PC-3 (cell line): ENCODE measurements around the gene DNAJC5. TPM values are rescaled to one million over a fixed set of nuclear protein-coding genes. Genes with fewer than 3 reads are reported as not detected.
A peak's percentile ranks its signal among the peaks of the same experiment; 100 is the strongest.

Experiments used
- ATAC-seq: fragments of 200-7000 bp; cut with Tn5 transposase; 2 replicates; pipeline ENCODE4 v1.9.1; 2020; ENCODE audit warnings: mild to moderate bottlenecking, moderate library complexity
- Bru-seq: library from RNA; stranded (reverse); fragments of 400-500 nt; gene quantifications from one replicate; lab custom pipeline; 2021; lab: Mats Ljungman, UMichigan
- BruChase-seq, 2 experiments: library from RNA; stranded (reverse); fragments of 400-500 nt; gene quantifications; one replicate each; lab custom pipeline; 2021; lab: Mats Ljungman, UMichigan
- BruUV-seq: library from RNA; stranded (reverse); fragments of 400-500 nt; replicated peaks from 2 replicates; lab custom pipeline; 2021; lab: Mats Ljungman, UMichigan
- CTCF ChIA-PET: fragments of 300-600 bp; sonication (Branson Sonifier 250); formaldehyde crosslinking; loops from one replicate; lab custom pipeline; 2022; ENCODE audit warnings: antibody characterized with exemption; lab: Charles Lee
- POLR2A ChIA-PET: fragments of 300-600 bp; sonication (Branson Sonifier 250); formaldehyde crosslinking; loops from one replicate; lab custom pipeline; 2022; ENCODE audit warnings: antibody characterized with exemption; ENCODE audit not compliant: unreplicated experiment; lab: Charles Lee
- DNase-seq: peaks from one replicate; pipeline ENCODE4 v3.0.0-alpha.2; 2015
- H2AFZ ChIP-seq: fragments of 300-600 bp; sonication (generic); 2 replicates; pipeline ENCODE4 v1.6.0; 2016; ENCODE audit warnings: antibody characterized with exemption, low read length
- H3F3A ChIP-seq: fragments of 300-600 bp; sonication (generic); one replicate; pipeline ENCODE4 v1.6.0; 2017; ENCODE audit warnings: antibody characterized with exemption, low read length, control low read depth, mild to moderate bottlenecking; ENCODE audit not compliant: unreplicated experiment
- H3K27ac ChIP-seq: fragments of 300-600 bp; sonication (generic); 2 replicates; pipeline ENCODE4 v1.5.1; 2016; ENCODE audit warnings: mild to moderate bottlenecking, low read length
- H3K27me3 ChIP-seq: fragments of 300-600 bp; sonication (generic); 2 replicates; pipeline ENCODE4 v1.6.1; 2016; ENCODE audit warnings: low read length, mixed read lengths
- H3K36me3 ChIP-seq: fragments of 300-600 bp; sonication (generic); 2 replicates; pipeline ENCODE4 v1.6.1; 2016; ENCODE audit warnings: low read depth, mixed run types, low read length, mixed read lengths
- H3K4me1 ChIP-seq: fragments of 300-600 bp; sonication (generic); 2 replicates; pipeline ENCODE4 v1.5.1; 2016; ENCODE audit warnings: low read length; ENCODE audit not compliant: insufficient read depth
- H3K4me2 ChIP-seq: fragments of 300-600 bp; sonication (generic); 2 replicates; pipeline ENCODE4 v1.6.0; 2016; ENCODE audit warnings: low read length
- H3K4me3 ChIP-seq: fragments of 300-600 bp; sonication (generic); 2 replicates; pipeline ENCODE4 v1.5.1; 2016; ENCODE audit warnings: mild to moderate bottlenecking, low read length, mixed read lengths
- H3K79me2 ChIP-seq: fragments of 300-600 bp; sonication (generic); 2 replicates; pipeline ENCODE4 v1.6.1; 2017; ENCODE audit warnings: low read length, mixed read lengths
- H3K9ac ChIP-seq: fragments of 300-600 bp; sonication (generic); 2 replicates; pipeline ENCODE4 v1.6.0; 2016; ENCODE audit warnings: mild to moderate bottlenecking, low read length
- H3K9me2 ChIP-seq: fragments of 300-600 bp; sonication (generic); replicated peaks from 2 replicates; pipeline ENCODE4 v1.6.1; 2016; ENCODE audit warnings: mixed run types, low read length, mixed read lengths
- H3K9me3 ChIP-seq: fragments of 300-600 bp; sonication (generic); 2 replicates; pipeline ENCODE4 v1.6.1; 2016; ENCODE audit warnings: low read length, mixed read lengths
- H4K20me1 ChIP-seq: fragments of 300-600 bp; sonication (generic); 2 replicates; pipeline ENCODE4 v1.6.1; 2016; ENCODE audit warnings: low read length, mixed read lengths
- EZH2 ChIP-seq: fragments of 300-600 bp; sonication (generic); IDR thresholded peaks from one replicate; pipeline ENCODE4 v1.6.1; 2017; ENCODE audit warnings: antibody characterized with exemption, mild to moderate bottlenecking, low read length; ENCODE audit not compliant: unreplicated experiment
- EZH2phosphoT487 ChIP-seq: fragments of 300-600 bp; sonication (generic); IDR thresholded peaks from 2 replicates; pipeline ENCODE4 v1.6.1; 2018; ENCODE audit warnings: mild to moderate bottlenecking, antibody characterized with exemption, low read length, borderline replicate concordance
- intact Hi-C: fragments of 100-400 bp; cut with micrococcal nuclease; formaldehyde crosslinking; loops from 2 replicates; pipeline ENCODE4 v1.9.0; 2023
- long read RNA-seq: library from polyadenylated mRNA; unstranded; transcript quantifications from one replicate; pipeline ENCODE4 v2.0.0, GENCODE V29; 2021; ENCODE audit not compliant: unreplicated experiment
- total RNA-seq: library from RNA; depleted of rRNA; stranded (reverse); fragments of >200 nt; gene quantifications from 2 replicates; pipeline ENCODE4 v1.2.3, GENCODE V29; 2014; rRNA removed
- TF ChIP-seq, protein P1 (sequence below): fragments of 300-600 bp; sonication (generic); conservative IDR thresholded peaks from 2 replicates; pipeline ENCODE4 v1.5.1; 2017; ENCODE audit warnings: antibody characterized with exemption, low read depth, mild to moderate bottlenecking, low read length

DNAJC5 gene, protein sequence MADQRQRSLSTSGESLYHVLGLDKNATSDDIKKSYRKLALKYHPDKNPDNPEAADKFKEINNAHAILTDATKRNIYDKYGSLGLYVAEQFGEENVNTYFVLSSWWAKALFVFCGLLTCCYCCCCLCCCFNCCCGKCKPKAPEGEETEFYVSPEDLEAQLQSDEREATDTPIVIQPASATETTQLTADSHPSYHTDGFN
- 73.7 and 80.1 TPM in 2 replicates for total RNA-seq
- percentile 80 among the genes with signal in this experiment for Bru-seq, nascent RNA
- percentile 95 among the genes with signal in this experiment for BruChase-seq, experiment 1, labeled RNA remaining after a 6-hour chase
- percentile 90 among the genes with signal in this experiment for BruChase-seq, experiment 2, labeled RNA remaining after a 2-hour chase
- long read RNA-seq, full-length matches to known transcripts = 24 of 387 reads
- long read RNA-seq, partial matches to known transcripts = 357 of 387 reads
- long read RNA-seq, other reads (novel, unspliced or antisense) = 6 of 387 reads

DNA sequence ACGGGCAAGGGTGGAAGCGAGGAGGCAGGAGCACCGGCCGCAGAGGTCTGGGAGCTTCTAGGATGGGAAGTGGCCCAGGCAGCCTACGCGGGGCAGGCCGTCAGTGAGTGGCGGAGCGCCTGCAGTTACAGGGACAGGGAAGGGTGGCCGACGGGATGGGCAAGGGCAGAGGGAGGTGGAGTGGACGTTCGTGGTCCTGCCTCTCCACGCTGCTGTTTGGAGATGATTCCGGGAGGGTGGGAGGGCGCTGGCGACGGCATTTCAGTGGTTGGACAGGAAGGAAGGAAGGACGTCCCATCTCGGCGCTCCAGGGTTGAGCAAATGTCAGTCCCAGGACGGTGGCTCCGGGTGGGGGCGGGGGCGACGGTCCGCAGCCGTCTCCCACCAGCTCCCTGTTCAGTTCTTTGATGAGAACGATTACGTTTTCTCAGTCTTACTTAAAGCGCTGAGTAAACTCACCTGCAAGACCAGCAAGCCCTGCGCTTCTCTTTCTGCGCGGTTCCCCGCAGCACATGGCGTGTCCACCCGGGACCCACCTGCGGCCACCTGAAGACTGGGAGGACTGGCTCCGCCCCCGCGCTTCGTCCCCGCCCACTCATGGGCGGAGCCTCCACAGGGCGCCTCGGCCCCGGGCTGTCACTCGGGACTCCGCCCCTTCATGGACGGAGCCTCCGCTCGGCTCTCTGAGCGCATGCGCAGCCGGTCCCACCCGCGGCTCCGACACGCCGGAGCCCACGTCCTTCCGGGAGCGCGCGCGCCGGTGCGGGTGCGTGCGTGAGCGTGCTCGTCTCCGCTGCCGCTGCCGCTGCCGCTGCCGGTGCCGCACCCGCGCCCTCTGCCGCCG is at the start of gene DNAJC5:
Gene DNAJC5 (plus strand): TSS at position 769 of the 844 bp plus-strand sequence. CDS start 33,220 bp downstream, outside the sequence.
- Histone ChIP-seq H3K9me3 (no peaks in the 10 kb centered on the region), H3K79me2 (peaks cover 46% of the 10 kb centered on the region), H3K36me3 (peaks cover 30% of the 10 kb centered on the region), H4K20me1 (peaks cover 24% of the 10 kb centered on the region), H2AFZ (peak within 1 kb of the TSS; percentile 62), H3F3A (peaks cover 11% of the 10 kb centered on the region), H3K9ac (peak within 1 kb of the TSS; percentile 73), H3K9me2 (no peaks in the 10 kb centered on the region), H3K27ac (peak within 1 kb of the TSS; percentile 48), H3K27me3 (no peaks in the 10 kb centered on the region), H3K4me2 (peak within 1 kb of the TSS; percentile 87), H3K4me1 (peaks cover 26% of the 10 kb centered on the region), H3K4me3 (peak within 1 kb of the TSS; percentile 75)
- ATAC-seq (peak; percentile 89), DNase-seq (peak; percentile 98)
- ChIA-PET POLR2A (interaction anchor here (0.5 to 0.9 kb wide), 2 partner anchors 12 to 1072 kb away, joined by 4 to 5 read pairs; no protein-coding TSS in a partner anchor), CTCF (interaction anchor here (1.5 kb wide), 1 partner anchor 79 kb away, joined by 7 read pairs; no protein-coding TSS in a partner anchor)
- TF ChIP-seq EZH2phosphoT487 = no peak
- TF ChIP-seq, protein P1, sequence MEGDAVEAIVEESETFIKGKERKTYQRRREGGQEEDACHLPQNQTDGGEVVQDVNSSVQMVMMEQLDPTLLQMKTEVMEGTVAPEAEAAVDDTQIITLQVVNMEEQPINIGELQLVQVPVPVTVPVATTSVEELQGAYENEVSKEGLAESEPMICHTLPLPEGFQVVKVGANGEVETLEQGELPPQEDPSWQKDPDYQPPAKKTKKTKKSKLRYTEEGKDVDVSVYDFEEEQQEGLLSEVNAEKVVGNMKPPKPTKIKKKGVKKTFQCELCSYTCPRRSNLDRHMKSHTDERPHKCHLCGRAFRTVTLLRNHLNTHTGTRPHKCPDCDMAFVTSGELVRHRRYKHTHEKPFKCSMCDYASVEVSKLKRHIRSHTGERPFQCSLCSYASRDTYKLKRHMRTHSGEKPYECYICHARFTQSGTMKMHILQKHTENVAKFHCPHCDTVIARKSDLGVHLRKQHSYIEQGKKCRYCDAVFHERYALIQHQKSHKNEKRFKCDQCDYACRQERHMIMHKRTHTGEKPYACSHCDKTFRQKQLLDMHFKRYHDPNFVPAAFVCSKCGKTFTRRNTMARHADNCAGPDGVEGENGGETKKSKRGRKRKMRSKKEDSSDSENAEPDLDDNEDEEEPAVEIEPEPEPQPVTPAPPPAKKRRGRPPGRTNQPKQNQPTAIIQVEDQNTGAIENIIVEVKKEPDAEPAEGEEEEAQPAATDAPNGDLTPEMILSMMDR = no peak
- intact Hi-C loops = loop anchor here (2.0 kb wide), 1 partner anchor 30 kb away; the partner anchor contains the start of gene TPD52L2
- TSS peak; percentile 62 for BruUV-seq

DNA sequence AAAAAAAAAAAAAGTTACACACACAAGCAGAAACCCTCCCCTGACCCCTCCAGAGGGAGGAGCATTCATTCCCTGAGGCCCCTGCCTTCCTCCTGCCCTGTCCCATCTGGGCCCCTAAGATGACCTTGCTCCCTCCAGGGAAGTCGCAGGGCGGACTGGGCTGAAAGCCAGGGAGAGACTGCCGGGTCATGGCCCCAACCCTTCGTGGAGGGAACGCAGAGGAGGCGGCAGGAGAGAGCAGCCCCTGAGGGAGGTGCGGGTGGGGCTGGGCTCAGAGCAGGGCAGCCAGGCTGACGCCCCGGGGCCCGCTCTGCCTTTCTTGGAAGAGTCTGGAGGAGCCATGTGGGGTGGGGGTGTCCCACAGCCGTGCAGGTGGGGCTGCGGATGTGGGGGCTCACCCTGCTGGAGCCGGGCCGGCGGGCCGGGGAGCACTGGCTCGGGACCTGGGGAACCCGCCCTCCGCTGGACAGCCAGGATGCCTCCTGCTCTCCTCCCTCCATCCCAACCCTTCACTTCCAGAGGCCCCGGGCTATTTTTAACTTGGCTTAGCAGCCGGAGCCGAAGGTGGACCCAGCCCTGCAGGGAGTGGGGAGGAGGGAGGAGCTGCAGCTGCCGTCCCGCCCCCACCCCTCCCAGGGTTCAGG is 48.7 kb upstream of the DNAJC5 start:
- Histone ChIP-seq H3K4me3 (peak overlapping the region; percentile 37; the same call in 1 of the 2 replicates), H3K36me3 (no peaks in the 10 kb centered on the region), H2AFZ (peak overlapping the region; percentile 55; the same call in 1 of the 2 replicates), H3K4me2 (peak overlapping the region; percentile 71), H3K9me2 (no peaks in the 10 kb centered on the region), H3K79me2 (no peaks in the 10 kb centered on the region), H3K9me3 (no peaks in the 10 kb centered on the region), H3F3A (no peaks in the 10 kb centered on the region), H3K27me3 (peaks cover 8% of the 10 kb centered on the region; the same call in 1 of the 2 replicates), H3K4me1 (peaks cover 7% of the 10 kb centered on the region), H4K20me1 (no peaks in the 10 kb centered on the region), H3K27ac (no peak overlapping the region), H3K9ac (no peak overlapping the region)
- DNase-seq = peak; percentile 49
- peak; percentile 71 for ATAC-seq
- no TSS peak for BruUV-seq
- POLR2A ChIA-PET = no interaction called here
- TF ChIP-seq EZH2phosphoT487 = no peak
- TF ChIP-seq EZH2 = no peak
- TF ChIP-seq, protein P1 = no peak
- CTCF ChIA-PET = no interaction called here
- intact Hi-C loops = no loop called here
